ENCODE data around the gene SLC34A3. TPM values are rescaled to one million over a fixed set of nuclear protein-coding genes. Genes with fewer than 3 reads are reported as not detected.
"Not testable (repeated sequence)": the region's sequence is repeated elsewhere in the genome, so short reads cannot be mapped to it uniquely, and the experiment has no call there.

The SLC34A3 gene
- total RNA-seq, 1 donor from 2014 or later: not detected

DNA sequence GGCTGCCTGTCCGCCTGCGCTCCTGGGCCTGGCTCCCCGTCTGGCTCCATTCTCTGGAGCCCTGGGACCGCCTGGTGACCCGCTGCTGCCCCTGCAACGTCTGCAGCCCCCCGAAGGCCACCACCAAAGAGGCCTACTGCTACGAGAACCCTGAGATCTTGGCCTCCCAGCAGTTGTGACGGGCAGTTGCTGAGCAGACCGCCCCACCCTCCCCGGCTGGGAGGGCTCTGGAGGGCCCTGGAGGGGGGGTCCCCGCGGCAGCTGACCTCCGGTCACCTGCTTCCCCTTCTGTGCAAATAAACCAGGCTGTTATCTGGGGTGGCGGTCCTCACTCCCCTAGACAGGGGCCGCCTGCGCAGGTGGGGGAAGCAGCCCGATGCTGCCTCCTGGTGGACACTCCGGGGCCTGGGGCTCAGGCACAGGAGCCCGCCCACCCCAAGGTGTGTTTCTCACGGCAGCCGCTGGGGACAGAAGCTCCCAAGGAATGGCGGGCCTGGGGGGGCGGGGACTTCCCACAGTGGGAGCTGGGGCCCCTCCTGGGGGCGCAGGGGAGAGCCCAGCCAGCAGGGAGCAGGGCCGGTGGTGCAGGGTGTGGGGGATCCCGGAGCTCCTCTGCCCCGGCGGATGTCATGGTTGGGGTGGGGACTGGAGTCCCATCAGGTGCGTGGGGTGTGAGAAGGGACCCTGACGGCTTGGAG lies 5.7 kb downstream of the SLC34A3 start:
- DNase-seq (ENCODE audit: low spot score): peak; percentile 87
- ATAC-seq: peak; percentile 33
- intact Hi-C loops (cut with DNase I): loop anchor here (10.0 kb wide), 1 partner anchor 52 kb away; the partner anchor contains the start of genes ANAPC2 and SSNA1

DNA sequence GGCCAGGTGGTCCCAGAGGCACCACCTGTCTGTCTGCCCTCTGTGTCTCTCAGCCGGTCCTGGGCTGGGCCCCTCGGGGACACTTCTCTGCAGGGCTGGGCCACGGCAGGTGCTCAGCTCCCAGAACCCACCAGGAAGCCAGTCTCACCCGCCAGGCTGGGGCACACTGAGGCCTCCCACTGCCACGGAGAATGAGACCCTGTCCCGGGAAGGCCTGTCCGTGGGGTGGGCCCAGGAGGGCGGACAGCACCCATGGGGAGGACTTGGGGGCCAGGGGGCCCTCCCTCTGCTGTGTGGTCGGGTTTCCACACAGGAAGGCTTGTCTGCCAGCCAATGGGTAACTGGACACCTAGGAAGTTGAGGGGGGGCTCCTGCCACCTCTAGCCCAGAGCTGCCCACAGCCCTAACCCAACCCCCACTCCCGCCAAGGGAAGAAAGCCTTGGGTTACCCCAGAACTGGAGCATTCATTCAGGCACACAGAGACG lies 6.3 kb downstream of the SLC34A3 start:
- no peak for DNase-seq (ENCODE audit: low spot score)
- no peak for ATAC-seq
- intact Hi-C loops (cut with DNase I): loop anchor here (10.0 kb wide), 1 partner anchor 52 kb away; the partner anchor contains the start of genes ANAPC2 and SSNA1

DNA sequence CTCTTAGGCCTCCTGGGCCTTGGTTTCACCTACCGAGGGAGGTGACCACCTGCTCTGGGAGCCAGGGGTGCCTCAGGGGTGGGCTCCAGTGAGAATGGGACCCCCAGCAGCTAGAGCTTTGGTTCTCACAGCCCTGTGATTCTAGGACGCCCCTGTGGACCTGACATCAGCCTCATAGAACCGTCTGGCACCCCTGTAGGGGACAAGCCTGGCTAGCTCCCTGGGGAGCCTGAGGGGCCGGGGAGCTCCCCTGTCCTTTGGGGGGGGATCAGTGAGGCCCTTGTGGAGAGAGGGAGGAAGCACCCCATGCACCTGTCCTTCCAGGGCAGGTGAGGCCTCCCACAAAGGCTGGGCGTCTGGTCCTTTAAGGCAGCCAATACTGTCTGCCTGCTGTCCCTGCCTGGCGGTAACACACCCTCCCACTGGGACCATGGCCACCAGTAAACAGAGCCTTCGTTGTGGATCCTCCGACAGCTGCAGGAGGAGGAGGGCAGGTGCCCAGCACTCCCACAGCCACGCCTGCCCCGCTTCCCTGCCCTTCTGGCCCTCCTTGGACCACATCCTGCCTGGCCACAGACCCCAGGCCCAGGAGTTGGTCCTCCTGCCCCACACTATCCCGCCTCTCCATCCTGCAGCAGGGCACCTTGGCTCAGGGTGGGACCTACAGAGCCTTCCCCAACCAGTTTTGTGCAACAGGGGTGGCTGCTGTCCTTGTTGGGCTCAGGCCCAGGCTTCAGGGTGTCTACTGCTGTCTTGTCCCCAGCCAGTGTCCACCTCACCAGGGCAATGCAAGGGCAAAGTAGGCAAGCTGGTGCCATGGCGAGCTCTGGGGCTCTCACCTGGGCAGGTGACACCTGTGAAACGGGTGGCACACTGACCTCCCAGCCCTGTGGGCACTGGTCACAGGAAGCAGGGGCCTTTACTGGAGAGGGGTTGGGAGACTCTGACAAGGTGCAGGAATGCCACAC lies 7.3 kb downstream of the SLC34A3 start:
- ATAC-seq (no peak), DNase-seq (ENCODE audit: low spot score) (no peak)
- intact Hi-C loops (cut with DNase I): loop anchor here (10.0 kb wide), 1 partner anchor 53 kb away; the partner anchor contains the start of genes ANAPC2 and SSNA1

DNA sequence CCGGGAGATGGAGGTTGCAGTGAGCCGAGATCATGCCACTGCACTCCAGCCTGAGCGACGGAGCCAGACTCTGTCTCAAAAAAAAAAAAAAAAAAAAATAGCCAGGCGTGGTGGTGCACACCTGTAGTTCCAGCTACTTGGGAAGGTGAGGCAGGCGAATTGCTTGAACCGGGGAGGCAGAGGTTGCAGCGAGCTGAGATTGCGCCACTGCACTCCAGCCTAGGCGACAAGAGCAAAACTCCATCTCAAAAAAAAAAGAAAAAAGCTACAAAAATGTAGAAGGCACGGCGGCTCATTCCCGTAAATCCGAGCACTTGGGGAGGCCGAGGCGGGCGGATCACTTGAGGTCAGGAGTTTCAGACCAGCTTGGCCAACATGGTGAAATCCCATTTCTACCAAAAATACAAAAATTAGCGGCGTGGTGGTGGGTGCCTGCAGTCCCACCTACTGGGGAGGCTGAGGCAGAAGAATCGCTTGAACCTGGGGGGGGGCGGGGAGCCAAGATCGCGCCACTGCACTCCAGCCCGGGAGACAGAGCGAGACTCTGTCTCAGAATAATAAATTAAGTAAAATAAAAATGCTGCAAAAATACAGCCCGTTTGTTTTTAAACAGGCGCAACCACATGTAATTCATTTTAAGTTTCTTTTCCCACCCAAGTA lies 9.0 kb downstream of the SLC34A3 start:
- ATAC-seq; DNase-seq (ENCODE audit: low spot score): not testable (repeated sequence)
- intact Hi-C loops (cut with DNase I): loop anchor here (10.0 kb wide), 1 partner anchor 55 kb away; the partner anchor contains the start of genes ANAPC2 and SSNA1

DNA sequence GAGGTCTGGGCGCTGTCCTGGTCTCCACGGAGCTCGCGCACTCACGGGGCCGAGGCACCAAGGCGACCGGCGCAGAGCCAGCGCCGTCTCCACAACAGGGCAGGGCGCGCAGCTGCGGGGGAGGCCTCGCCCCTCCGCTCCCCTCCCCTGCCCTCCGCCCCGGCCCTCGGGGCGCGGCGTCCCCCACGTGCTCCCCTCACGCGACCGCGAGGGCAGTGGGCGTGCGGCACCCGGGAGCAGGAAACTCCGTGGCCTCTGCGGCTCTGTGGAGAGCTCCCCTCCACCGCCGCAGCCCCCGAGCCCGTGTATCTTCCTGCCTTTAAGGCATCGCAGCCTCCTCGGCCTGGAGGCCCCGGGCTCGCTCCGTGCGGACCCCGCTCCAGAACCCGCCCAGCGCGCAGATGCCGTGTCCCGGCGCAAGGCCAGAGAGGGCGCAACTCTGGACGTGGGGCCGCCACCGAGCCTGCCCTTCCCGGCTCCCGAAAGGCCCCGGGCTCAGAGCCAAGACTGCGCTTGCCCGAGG lies 9.7 kb downstream of the SLC34A3 start:
- ATAC-seq (peak; percentile 40), DNase-seq (ENCODE audit: low spot score) (no peak)
- intact Hi-C loops (cut with DNase I): no loop called here

DNA sequence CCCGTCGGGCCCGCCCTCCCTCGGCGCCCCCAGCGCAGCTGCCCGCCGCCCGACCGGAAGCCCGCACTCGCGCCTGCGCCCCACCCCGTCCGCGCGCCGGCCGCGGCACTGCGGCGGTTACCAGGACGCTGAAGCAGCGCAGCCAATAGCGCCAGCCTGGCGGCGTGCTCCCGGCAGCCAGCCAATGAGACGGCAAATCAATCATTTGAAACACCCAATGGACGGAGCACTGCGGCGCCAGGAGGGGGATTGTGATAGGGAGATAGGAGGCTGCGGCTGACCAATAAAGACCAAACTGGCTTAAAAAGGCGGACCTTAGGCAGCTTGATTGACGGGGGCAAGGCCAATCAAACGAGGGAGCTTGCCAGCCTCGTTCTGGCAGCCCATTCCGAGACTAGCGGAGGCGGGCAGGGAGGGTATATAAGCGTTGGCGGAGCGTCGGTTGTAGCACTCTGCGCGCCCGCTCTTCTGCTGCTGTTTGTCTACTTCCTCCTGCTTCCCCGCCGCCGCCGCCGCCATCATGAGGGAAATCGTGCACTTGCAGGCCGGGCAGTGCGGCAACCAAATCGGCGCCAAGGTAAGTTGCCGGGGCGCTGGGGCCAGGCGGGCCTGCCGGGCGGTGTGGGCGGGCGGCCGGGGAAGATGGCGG lies 10.3 kb downstream of the SLC34A3 start, which contains the start of gene TUBB4B:
TUBB4B (plus strand) TSS at position 447 of the 649 bp plus-strand sequence; CDS start at position 521, 74 bp downstream.
- intact Hi-C loops (cut with DNase I): no loop called here
- ATAC-seq: peak; percentile 96
- peak; percentile 99 for DNase-seq (ENCODE audit: low spot score)

DNA sequence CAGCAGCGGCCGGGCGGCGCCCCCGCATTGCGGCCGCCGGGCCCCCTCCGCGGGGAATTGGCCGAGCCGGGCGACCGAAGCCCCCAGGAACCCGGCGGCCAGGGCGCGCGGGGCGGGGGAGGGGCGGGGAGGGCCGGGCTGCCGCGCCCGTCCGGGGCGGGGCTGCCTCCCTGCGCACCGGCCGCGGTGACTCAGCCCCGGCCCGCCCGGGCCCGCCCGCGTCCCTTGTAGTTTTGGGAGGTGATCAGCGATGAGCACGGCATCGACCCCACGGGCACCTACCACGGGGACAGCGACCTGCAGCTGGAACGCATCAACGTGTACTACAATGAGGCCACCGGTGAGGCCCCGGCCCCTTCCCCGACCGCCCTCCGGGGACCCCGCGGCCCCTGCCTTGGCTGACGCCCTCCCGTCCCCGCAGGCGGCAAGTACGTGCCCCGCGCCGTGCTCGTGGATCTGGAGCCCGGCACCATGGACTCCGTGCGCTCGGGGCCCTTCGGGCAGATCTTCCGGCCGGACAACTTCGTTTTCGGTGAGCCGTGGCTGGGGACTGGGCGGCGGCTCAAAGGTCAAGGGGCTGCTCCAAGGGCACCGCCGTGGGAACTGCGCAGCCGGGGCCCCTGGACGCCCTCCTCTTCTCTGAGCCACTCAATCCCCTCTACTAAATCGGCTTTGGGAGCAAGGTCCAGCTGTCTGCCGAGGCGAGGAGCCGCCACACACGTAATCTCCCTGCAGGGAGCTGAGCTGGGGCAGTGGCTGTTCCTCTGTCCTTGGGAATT lies 11.0 kb downstream of the SLC34A3 start:
- DNase-seq (ENCODE audit: low spot score): peak; percentile 82
- intact Hi-C loops (cut with DNase I): no loop called here
- ATAC-seq: no peak

DNA sequence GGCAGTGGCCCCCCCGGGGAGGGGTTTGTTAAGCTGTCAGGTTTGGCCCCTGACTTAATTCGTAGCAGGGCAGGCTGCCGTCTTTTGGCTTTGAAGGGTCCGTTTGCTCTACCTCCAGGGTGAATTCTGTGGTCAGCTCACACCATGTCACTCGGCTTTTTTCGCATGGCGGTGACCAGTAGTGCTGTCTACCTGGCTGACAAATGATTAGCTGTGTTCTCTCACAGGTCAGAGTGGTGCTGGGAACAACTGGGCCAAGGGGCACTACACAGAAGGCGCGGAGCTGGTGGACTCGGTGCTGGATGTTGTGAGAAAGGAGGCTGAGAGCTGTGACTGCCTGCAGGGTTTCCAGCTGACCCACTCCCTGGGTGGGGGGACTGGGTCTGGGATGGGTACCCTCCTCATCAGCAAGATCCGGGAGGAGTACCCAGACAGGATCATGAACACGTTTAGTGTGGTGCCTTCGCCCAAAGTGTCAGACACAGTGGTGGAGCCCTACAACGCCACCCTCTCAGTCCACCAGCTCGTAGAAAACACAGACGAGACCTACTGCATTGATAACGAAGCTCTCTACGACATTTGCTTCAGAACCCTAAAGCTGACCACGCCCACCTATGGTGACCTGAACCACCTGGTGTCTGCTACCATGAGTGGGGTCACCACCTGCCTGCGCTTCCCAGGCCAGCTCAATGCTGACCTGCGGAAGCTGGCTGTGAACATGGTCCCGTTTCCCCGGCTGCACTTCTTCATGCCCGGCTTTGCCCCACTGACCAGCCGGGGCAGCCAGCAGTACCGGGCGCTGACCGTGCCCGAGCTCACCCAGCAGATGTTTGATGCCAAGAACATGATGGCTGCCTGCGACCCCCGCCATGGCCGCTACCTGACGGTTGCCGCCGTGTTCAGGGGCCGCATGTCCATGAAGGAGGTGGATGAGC lies 11.8 kb downstream of the SLC34A3 start:
- no peak for ATAC-seq
- intact Hi-C loops (cut with DNase I): no loop called here
- DNase-seq (ENCODE audit: low spot score): no peak

DNA sequence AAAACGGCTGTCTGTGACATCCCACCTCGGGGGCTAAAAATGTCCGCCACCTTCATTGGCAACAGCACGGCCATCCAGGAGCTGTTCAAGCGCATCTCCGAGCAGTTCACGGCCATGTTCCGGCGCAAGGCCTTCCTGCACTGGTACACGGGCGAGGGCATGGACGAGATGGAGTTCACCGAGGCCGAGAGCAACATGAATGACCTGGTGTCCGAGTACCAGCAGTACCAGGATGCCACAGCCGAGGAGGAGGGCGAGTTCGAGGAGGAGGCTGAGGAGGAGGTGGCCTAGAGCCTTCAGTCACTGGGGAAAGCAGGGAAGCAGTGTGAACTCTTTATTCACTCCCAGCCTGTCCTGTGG lies 12.5 kb downstream of the SLC34A3 start:
- intact Hi-C loops (cut with DNase I); ATAC-seq; DNase-seq (ENCODE audit: low spot score): not testable (repeated sequence)

DNA sequence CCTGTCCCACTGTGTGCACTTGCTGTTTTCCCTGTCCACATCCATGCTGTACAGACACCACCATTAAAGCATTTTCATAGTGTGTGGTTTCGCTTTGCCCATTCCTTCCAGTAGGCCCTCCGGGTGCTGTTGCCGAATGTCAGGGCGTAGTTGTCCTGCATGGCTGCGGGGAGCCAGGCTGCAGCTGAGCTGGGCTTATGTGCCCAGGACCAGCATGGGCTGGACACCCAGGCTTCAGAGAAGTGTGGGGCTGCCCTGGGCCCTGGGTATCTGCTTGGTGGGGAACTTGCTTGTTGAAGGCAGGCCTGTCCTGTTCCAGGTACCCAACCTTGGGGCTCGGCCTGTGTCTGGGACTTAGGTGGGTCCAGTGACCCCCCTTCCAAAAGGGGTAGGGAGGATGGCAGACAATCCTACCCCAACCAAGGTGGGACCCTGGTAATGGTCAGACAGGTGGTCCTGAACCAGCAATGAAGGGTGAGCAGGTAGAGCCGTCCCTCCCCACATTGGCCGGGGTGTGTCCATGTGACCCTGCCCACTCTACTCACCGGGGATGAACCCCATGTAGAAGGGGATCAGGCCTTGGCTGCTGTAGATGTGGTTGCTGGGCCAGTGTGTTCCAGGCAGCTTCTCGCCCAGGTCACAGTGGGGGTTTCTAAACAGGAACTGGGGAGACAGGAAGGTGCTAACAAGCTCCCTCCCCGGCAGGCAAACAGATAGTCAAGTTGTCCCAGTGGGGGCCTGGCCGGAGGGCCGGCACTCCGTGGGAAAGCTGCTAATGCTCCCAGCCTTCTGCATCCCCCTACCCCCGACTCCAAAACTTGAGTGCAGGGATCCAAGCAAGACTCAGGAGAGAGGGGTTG lies 13.2 kb downstream of the SLC34A3 start:
- no peak for ATAC-seq
- intact Hi-C loops (cut with DNase I): no loop called here
- DNase-seq (ENCODE audit: low spot score): no peak

DNA sequence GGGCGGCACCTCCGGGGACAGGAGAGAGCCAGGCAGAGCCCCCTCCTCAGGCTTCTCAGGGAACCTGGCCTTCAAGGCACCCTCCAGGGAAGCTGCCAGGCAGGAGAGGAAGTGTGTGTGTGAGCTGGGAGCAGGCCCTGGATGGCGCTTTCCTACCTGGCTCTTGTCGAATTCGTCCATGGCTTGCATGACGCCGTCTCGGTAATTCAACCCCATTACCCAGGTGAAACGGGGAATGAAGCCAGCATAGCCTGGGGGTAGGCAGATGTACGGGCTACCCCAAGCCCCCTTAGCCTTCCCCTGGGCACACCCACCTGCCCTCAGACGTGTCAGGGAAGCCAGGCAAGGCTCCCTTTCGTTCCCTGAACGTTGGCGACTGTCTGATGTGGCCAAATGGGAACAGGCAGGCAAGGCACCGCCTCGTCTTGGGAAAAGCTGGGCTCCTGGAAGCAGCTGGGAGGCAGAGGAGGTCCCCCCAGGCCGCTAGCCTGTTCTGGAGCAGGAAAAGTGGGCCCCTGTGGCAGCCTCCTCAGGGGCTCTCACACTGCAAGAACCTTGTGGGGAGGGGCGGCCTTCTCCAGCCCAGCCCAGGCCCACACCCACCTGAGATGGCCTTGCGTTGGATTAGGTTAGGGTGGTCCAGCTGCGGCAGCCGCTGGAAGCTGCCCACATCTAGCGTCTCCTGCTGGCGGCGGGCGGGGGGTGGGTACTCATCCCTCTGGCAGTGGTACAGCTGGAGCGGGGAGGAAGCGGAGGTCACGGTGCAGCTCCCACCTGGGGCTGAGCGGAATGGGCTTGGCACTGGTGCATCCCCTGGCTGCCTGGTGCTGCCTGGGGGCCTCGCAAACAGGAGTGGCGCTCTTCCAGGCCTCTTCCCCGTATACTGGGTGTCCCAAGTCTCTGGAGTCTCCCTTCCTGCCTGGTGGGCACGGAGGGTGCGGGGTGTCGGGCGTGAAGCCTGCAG lies 14.1 kb downstream of the SLC34A3 start:
- intact Hi-C loops (cut with DNase I): no loop called here
- no peak for DNase-seq (ENCODE audit: low spot score)

DNA sequence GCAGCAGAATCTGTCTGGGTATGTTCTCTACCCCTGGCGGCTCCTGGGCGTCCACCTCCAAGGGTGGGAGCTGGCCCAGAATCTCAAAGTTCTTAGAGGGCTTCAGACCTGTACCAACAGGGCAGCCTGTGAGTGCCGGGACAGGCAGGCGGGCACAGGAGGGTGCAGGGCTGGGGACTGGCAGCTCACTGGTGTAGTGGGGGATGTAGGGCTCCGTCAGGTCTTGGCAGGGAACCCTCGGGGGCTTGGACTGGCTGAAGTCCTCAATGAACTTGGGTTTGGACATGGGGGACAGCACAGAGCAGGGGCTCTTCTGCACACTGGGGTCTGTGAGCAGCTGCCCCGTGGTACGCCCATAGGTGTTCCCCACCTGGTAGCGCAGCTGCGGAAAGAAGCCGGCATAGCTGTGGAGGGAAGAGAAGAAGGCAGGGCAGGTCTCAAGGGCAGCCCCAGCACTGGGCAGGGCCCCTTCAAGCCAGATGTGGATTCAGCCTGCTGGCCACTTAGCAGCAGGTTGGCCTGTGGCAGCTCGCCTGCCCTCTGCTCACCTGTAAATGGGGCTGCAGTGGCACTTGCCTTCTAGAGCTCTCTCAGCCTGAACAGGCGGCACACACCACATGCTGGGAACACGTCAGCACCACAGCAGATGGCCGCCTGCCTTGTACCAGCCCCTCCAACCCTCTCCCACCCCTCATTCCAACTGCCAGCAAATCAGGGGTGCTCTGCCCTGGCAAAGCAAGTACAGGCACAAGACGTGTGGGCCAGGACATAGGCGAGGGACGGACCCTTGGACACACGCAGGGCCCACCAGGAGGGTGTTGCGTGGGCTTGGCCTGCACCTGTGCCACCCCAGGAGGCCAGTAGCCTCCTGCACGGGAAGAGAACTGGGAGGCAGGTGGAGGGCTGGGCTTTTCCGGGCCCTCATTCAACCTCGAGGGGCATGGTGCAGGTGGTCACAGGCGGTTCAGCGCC lies 15.0 kb downstream of the SLC34A3 start:
- ATAC-seq (no peak), DNase-seq (ENCODE audit: low spot score) (no peak)
- intact Hi-C loops (cut with DNase I): no loop called here

More for the DNA sequence above, 14.1 kb downstream of the SLC34A3 start:
- no peak for ATAC-seq

DNA sequence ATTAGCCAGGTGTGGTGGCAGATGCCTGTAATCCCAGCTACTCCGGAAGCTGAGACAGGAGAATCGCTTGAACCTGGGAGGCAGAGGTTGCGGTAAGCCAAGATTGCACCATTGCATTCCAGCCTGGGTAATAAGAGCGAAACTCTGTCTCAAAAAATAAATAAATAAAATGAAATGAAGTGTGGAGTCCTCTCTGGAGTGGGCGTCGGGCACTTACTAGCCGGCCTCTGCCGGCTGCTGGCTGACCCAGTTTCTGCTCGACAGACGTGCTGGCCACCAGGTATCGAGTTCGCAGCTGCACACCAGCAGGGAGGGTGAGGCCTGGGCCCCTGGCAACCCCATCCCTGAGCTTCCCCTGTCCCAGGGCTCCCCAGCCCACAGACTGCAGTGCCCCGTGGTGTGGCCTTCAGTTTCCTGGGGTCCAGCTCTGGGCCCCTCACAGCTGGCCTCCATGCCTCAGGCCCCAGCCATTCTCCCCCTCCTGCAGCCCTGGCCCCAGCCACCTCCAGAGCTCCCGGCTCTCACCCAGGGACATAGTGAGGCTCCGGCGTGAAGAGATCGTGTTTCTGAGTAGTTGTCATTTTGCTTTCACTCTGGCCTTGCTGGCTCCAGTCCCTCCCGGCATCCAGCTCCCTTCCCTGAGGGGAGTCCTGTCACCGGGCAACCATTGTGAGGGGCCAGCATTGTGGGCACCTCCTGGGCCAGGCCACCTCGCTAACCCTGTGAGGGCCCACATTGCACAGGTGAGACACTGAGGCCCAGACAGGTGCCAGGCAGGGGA lies 16.6 kb downstream of the SLC34A3 start:
- no peak for ATAC-seq
- intact Hi-C loops (cut with DNase I): no loop called here

More for the DNA sequence above, 16.6 kb downstream of the SLC34A3 start:
- no peak for DNase-seq (ENCODE audit: low spot score)

Data from sciatic nerve (tissue), 2 donors.